Stimulated activated CD4-positive, alpha-beta T cell treated with anti-CD3 and anti-CD28 coated beads, Interleukin-15, amount 100 ng/mL, for 48 hours (primary cell): ENCODE measurements around the gene PPP5C.
"Not testable (repeated sequence)": the region's sequence is repeated elsewhere in the genome, so short reads cannot be mapped to it uniquely, and the experiment has no call there.

ENCODE experiments used
- DNase-seq, 2 donors: peaks; one replicate each; pipeline ENCODE4 v3.0.0-alpha.2; 2020; ENCODE audit warnings: low read depth in 2 of 2

The PPP5C gene

DNA sequence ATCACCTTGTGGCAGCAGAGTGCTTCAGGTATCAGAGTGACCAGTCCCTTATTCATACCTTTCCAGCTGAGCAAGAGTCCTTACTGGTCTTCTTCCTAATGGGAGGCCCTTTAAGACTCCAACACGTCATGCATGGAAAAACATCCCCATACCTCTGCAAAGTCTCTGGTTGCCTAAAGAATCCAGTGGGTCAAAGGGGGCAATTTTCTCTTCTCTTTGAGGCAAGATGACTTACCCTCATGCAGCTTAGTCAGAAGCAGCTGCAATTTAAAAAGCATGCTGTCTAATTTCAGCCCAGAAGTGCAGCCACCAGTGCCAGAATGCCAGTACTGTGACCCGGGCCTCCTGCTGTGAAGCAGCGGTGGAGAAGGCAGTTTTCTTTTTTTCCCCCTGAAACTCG is 18.7 kb downstream of the PPP5C start:
- DNase-seq = no peak

DNA sequence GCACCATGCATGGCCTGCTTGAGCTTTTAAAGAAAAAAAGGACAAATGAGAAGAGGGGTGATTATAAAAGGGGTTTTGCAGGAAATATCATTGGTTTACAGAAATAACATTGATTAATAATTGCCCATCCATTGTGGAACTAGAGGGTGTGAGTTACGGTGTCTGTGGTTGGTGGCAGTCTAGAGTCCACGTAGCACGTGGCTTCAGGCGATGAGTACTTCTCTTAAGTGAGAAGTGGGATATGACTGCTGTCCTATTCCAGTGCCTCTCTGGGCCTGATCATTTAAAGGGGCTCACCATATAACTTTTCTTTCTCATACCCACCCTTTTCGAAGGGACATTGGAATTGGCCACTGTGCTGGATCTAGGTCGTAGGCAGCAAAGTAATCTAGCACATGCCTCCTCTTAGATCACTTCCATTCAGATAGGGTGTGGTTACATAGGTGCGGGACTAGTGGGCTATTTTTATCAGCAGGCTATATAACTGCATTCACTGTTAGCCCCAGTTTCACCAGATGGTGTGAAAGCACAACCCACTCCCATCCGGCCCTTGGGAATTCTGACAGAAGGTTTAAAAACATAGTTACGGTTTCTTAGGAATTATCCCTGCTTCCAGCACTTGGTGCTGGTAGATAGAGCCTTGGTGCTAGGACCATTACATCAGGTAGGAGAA is 19.9 kb downstream of the PPP5C start:
- DNase-seq = no peak

DNA sequence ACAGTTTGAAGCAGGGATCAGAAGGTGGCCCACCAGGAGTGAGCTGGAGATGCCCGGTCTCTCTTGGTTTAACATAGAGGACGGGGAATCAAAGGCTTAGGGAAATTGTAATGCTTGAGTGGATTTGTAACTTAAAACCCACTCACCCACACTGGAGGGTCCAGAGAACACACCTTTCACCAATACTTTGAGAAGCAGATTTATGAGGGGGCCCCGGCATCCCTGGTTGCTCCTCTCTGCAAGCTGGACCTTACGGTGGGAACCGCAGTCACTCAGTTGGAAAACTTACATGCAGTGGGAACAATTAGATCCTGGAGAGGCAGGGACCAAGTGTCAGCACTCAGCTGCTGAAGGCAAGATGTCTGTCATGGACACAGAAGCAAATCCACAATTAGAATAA is 20.5 kb downstream of the PPP5C start:
- no peak for DNase-seq

DNA sequence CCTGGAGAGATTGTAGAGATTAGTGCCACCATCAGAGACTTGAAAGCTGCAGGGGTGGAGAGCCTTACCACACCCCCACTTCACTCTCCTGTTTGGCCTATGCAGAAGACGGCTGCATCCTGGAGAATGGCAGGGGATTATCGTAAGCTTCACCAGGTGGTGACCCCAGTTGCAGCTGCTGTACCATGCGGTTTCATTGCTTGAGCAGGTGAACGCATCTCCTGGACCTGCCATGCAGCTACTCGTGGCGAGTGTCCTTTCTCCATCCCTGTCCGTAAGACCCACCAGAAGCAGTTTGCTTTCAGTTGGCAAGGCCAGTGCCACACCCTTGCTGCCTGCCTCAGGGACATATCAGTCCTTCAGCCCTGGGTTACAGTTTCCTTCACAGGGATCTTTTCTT is 21.2 kb downstream of the PPP5C start:
- DNase-seq = no peak

DNA sequence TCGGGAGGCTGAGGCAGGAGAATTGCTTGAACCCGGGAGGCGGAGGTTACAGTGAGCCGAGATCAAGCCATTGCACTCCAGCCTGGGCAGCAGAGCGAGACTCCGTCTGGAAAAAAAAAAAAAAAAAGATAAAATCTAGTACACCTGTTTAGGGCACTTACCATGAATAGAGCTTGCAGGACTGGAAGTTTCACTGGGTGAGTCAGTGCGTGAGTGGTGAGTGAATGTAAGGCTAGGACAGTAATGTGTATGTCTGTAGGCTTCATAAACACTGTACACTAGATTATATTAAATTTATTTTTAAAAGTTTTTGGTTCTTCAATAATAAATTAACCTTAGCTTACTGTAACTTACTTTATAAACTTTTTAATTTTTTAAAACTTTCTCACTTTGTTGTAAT is 22.9 kb downstream of the PPP5C start:
- DNase-seq = peak in 1 of 2 donors; percentile 14

DNA sequence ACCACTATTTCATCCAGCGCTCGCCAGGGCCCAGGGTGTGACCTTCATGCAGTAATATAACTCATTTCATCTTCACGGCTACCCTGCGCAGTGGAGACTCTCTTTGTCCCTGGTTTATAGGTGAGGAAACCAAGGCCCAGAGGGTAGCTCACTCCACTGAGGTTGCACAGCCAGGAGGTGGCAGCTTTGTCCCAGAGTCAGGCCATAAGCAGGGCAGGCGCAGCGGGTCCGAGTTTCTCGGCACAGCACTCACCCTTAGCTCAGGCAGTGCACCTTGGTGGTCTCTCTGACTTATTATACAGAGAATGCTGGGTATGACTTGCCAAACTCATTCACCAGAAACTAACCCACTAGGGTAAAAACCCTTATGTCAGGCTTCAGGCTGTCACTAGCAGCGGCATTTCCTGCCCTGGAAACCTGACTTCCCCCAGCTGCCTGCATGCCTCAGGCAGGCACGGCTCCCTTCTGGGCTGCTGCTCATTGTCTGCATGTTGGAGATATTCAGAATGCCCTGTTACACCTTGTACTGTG is 24.5 kb downstream of the PPP5C start:
- no peak for DNase-seq

DNA sequence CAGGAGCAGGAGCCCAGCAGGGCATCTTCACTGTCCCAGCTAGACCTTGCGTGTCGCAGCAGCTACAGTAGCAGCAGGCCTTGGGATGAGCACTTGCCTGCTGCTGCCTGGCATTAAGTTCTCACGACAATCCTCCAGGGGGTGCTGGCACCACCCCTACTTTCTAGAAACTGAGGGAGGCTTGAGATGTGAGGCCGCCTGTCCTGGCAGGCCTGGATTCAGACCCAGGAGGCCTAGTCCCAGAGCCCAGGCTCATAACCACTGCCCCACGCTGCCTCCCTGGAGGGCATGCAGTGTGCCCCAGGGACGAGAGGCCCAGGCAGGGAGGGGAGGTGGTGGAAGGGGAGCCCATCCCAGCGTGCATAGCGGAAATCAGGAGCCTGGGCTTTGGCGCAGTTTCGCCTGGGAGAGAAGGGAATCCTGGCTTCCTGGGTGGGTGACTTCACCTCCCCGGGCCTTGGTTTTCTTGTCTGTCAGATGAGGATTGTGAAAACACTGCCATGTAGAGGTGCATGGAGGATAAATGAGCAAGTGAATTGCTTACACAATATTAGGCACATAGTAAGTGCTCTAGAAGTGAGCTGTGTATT is 26.1 kb downstream of the PPP5C start:
- no peak for DNase-seq

DNA sequence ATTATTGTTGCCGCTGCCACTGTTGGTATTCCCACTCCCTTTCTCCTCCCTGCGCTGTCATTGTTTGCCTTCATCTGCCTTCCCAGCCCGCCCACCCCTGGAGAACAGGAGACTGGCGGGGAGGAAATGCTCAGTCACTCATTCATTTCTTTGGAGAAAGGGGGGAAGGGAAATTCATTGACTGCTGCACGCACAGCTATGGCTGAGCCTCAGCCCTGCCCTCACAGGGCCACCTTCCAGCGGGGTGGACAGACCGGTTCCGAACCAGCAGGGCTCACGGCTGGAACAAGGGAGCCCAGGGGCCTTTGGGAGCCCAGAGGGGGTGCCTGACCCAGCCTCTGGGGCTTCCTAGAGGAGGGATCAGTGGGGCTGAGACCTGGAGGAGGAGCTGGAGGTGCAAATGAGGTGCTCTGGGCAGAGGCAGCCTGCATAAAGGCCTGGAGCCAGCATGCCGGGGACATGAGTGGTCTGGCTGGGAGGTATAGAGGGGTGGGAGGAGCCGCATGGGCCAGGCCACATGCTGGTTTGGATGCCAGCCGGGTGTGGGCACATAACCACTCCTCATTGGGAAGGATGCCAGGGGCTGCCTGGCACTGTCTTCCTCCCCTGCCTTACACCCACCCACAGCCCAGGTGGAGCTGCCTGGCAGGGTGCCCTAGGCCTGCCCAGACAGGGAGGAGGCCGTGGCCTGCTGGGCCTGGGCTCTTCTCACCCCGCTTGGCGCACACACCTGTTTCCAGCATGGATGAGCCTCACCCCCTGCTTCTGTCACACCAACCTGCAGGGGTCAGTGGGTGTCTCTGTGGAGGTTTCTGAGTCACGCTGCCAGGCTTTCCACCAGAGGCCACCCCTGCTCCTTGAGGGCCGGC is 26.8 kb downstream of the PPP5C start:
- DNase-seq = no peak

DNA sequence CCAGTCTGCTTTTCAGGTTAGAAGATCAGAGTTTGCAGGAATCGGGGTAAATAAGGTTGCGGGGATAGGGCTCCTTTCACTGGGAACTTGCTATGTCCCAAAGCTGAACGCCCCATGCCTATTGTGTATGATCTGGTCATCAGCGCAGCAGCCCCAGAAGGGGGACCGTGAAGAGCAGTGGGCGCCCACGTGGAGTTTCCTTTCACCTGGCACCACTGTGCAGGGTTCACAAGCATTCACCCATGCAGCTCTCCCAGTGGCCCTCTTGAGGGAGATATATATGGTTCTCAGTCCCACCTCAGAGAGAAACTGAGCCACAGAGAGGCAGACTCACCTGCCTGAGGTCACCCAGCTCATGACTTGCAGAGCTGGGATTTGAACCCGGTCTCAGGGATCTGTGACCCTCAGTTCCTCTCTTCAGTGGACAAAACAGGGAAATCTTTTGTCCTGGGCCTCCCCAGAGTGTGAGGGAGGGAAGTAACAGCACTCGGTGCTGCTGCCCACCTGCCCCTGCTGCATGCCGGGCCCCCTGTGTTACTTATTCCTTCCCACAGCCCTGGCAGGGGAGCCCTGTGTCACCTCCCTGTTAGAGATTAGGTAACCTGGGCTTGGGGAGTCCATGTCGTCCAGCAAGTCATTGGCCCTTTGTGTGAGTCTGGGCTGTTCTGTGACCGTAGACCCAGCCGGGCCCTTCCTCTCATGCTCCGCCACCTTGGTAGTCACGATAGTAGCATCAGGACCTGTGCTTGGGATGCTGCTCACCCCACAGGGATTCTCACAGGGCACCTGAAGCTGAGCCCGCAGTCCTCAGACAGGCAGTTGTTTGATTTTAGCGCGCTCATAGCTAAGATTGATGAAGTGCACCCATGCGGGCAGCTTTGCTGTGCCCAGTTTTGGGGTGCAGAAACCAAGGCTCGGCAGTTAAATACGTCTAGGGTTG is 27.9 kb downstream of the PPP5C start:
- no peak for DNase-seq

DNA sequence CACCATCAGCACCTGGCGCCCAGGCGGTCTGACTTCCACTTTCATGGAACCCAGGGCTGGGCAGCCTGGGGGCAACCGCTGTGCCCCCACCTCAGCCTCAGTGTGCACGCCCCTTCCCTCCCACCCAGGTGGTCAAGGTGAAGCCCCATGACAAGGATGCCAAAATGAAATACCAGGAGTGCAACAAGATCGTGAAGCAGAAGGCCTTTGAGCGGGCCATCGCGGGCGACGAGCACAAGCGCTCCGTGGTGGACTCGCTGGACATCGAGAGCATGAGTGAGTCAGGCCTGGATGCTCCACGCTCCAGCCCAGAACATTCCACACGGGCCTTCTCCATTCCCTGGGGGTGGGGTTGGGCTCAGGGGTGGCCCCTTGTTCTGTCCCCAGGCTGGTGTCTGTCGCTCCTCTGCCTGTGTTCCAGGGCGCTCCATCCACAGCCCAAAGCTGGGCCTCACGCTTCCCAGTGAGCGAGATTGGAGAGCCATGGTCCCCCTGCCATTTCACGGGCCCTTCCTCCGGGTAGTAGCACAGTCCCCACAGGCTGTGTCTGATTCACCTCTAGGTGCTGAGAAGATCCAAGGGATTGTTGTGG is 28.7 kb downstream of the PPP5C start:
- not testable (repeated sequence) for DNase-seq

DNA sequence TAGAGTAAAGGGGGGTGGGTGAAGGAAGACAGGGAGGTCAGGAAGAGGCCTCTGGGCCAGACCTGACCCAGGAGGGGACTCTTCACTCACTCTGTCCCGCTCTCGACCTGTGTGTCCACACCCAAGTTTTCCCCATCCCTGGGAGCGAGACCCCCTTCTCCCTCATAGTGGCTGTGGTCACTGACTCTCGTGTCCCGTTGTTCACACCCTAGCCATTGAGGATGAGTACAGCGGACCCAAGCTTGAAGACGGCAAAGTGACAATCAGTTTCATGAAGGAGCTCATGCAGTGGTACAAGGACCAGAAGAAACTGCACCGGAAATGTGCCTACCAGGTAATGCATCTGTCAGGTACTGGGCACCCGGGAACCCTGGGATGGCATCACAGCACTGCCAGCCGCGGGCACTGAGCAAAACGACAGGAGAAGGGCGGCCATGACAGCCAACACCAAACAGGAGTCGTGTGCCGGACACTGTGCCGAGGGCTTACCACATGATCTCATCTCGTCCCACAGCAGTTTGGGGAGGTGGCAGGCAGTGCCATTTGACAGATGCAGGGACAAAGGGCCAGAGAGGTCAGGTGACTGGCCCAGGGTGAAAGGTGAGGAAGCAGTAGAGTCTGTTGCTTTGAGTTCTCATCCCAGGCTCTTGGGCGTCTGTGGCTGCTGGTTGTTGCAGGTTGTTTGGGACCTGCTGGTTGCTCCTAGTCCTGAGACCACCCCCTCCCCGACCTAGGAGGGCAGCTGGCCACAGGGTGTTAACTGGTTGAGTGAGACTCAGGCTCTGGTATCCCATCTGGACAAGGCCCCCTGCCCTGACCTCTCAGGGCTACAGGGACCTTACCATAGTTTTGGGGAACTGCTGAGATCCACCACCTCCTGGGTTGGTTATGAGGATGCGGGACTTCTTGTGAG is 29.6 kb downstream of the PPP5C start:
- DNase-seq = no peak

DNA sequence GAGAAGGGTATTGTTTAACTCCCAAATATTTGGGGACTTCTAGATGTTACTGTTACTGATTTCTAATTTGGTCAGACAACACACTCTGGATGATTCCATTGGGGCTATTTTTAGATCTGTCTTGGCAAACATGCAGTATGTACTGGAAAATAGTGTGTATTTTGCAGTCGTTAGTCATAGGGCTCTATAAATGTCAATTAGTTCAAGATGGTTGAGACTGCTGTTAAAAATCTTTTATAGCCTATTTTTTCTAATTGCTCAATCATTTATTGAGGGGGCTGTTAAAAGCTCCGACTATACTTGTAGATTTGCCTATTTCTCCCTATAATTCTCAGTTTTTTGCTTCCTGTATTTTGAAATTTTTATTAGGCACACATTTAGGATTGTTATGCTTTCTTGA is 31.4 kb downstream of the PPP5C start:
- no peak for DNase-seq

DNA sequence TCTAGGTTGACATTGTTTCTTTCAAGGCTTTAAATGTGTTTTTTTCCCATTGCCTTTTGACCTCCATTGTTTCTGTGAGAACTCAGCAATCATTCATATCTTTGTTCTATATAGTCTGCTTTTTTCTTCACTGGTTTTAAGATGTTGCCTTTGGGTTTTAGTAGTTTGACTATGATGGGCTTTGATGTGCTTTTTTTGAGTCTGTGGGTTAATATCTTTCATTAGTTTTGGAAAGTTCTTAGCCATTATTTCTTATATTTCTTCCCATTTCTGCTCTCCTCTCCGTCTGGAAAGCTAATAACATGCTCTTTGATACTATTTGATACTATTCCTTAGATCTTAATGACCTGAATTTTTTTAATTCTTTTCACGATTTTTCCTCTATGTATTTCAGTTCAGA is 33.8 kb downstream of the PPP5C start:
- DNase-seq = no peak

DNA sequence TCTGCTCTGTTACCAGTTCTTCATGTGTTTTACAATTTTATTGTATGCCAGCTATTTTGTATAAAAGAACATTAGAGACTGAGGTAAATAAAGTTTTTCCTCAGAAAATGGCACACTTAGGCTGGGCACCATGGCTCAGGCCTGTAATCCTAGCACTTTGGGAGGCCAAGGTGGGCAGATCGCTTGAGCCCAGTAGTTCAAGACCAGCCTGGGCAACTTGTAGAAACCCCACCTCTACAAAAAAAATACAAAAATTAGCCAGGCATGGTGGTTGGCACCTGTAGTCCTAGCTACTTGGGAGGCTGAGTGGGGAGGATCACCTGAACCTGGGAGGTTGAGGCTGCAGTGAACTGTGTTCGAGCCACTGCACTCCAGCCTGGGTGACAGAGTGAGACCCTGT is 34.5 kb downstream of the PPP5C start:
- DNase-seq = no peak

DNA sequence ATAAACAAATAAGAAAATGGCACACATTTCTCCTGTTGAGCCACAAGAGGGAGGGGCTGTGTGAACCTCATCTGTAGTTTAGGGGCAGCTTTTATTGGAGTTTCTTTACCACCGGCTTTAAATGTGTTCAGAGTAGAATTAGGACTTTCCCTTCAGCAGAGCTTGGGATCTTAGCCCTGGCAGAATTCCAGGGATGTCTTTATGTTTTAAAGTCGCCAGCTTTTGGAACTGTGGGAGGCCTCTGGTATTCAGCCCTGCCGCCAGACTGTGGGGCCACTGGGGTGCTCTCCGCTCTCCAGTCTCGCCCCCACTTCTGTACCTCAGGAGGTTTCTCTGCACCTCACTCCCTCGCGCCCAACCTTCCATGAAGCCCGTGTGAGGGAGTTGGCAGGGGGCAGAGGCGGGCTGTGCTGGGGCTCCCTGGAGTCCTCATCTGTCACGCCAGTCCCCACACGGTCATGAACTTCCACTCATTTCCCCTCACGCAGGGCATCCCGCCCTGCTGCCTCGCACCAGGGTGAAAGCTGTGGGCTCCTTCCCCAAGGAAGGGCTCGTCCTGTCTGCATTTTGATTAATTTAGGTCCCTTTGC is 35.0 kb downstream of the PPP5C start:
- no peak for DNase-seq

DNA sequence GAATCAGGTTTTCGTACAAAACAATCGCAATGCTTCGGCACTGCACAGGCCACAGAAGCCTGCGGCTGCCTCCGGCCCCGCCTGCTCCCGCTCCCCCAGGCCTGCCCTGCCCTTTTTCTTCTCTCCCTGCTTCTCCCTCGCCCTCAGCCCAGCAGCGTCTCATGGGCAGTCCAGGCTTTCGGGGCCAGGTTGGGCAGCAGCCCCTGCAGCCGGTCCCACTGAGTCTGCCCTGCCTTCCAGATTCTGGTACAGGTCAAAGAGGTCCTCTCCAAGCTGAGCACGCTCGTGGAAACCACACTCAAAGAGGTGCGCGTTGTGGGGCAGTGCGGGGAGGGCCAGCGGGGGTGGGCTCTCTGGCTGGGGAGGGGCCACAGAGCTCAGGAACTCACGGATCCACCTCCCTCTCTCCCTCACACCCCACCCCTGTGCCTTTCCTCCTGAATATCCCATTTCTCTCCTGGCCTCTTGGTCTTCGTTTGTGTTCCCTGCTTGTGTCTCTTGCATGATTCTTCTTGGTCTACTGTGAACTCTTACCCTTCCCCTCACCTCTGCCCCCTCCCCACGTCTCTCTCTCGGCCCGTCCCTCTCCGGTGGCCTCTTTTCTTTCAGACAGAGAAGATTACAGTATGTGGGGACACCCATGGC is 36.4 kb downstream of the PPP5C start:
- DNase-seq = no peak

DNA sequence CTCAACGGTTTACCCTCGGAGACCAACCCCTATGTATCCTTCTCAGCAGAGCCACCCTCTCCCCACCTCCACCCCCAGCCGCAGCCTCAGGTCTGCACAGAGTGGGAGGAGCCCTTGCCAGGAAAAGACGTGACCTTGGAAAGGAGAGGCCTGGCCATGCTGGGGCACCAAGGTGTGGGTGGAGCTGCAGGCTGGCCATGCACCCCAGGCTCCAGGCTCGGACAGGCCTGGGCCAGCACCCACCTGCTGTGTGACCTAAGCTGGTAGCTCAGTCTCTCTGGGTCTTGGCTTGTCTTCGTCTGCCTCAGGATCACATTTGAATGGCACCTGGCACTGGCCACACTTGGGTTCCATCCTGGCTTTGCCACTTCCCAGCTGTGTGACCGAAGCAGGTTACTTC is 37.0 kb downstream of the PPP5C start:
- no peak for DNase-seq

DNA sequence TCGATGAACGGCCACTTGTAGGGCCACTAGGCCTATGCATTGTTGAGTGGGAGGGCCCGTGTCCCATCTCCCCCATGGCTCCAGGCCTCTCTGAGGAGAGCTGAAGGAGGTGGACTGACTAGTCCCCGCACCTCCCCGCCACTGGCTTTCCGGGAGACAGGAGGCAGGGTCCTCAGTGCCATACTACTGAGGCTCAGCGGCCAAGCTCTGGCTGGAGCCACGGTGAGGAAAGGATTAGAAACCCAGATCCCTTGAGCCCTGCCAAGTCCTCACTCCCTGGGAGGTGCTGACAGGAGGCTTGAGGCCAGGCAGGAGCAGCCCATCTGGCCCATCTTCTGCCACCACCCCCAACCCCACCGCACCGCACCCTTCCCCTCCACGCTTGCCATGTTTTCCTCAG is 37.5 kb downstream of the PPP5C start:
- DNase-seq = no peak

DNA sequence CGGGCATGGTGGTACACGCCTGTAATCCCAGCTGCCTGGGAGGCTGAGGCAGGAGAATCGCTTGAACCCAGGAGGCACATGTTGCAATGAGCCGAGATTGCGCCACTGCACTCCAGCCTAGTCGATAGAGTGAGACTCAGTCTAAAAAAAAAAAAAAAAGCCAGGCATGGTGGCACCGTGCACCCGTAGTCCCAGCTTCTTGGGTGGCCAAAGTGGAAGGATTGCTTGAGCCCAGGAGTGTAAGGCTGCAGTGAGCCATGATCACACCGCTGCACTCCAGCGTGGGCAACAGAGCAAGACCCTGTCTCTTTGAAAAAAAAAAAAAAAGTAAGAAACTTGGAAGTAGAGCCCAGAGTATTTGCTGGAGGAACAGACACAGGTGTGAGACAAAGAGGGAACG is 38.7 kb downstream of the PPP5C start:
- DNase-seq = no peak
